GM19468 (cell line): ENCODE measurements around the gene C11orf91.

ENCODE experiments used
- ATAC-seq: cut with Tn5 transposase; IDR thresholded peaks from one replicate; pipeline ENCODE4 v1.9.1; 2021; ENCODE audit warnings: mild to moderate bottlenecking, moderate library complexity, moderate number of reproducible peaks; ENCODE audit not compliant: unreplicated experiment; ENCODE audit errors: extremely low read depth

The C11orf91 gene

DNA sequence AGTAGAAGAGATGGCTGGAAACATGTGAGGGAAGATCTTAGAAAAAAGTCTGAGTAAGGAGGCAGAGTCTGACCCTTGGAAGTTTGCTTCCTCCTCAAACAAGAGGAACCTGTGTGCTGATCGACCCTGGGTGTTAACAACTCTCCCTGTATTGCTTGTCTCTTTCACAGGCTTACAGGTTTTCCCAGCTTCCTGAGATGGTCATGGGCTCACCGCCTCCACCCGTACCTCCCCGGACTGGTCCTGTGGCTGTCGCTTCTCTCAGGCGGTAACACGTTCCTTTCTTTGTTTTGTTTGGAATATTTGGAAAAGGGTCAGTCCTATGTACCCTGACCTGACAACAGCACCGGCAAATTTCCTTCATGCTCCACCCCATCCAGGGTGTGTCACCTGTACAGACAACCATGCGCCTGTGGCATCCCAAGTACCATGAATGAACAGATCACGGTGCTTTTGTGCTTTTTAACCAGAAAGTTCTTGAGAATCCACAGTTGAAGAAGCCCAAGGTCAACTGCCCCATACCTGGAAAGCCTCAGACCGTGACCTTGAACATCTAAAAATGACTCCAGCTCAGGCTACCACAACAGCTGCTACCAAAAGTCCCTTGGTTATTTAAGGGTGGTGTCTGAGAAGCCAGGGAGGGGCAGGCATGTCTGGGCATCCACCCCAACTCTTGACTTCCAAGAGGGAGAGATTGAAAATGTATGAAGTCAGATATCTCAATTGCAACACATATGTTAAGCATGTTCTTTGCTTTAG lies 44.6 kb downstream of the C11orf91 start:
- ATAC-seq: no peak

DNA sequence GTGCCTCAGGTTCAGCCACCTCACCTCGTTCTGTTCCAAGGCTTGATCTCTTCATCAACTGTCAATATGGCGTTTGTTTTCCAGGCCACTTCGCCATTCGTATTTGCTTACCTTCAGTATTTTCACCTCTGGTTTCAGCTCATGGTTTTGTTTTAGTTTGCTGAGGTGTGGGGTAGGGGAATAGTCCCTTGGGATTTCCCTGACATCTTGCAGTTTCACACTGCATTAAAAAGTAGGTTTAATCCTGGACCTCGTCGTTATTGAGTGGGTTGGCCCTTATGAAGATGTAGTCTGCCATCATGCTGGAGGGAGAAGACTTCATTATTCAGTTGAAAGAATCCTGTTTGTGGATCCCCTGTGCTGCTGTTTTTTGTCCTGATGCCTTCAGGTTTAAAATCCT lies 46.0 kb downstream of the C11orf91 start:
- no peak for ATAC-seq

DNA sequence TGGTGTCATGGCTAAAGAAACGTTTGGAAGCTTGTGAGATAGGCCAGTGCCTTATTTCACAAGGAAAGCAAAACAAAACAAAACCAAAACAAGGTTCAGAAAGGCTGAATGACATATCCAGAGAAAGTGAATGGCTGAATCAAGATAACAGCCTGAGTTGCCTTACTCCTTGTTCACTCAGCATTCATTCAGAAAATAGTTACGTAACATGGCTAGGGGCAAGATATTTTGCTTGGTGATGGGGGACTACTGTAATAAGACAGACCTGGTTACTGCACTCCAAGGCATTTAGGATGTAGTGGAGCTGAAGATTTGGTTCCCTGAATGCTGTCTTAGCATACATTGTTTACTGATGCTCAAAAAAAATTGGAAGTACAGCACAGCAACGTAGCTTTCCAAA lies 47.7 kb downstream of the C11orf91 start:
- ATAC-seq: no peak

DNA sequence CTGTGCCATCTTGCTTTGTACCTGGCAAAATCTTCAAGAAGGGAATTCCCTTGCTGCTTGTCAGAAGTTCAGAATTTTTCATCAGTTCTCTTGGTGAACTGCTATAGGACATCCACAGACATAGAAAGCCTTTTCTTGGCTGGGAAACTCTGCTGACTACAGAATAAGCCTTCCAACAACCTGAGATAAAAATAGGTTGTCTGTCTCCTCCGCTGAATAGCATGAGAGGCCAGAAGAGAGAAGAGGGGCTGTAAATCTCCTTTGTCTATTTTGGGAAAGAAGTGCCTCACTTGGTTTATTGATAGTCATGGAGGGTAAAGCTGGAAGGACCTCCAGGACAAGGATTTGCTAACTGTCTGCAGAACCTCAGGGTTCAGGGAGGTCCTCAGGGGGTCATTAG lies 48.2 kb downstream of the C11orf91 start:
- no peak for ATAC-seq

DNA sequence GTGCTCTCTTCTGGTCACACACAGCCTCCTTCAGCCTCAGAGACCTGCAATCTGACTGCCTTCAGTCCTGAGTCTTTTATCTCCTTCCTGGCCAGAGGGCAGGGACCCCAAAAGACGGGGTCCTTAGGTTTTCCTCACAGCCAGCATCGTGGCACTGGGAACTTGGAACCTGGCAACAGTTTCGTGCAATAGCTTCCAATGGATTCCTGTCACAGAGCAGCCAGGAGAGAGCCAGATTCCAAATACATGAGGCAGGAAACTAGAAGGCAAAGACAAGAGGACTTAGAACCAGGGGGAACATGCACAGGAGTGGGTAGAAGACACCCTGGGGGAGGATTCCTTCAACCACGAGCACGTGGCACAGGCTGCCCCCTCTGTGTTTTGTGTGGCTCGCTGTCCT lies 48.6 kb downstream of the C11orf91 start:
- no peak for ATAC-seq

DNA sequence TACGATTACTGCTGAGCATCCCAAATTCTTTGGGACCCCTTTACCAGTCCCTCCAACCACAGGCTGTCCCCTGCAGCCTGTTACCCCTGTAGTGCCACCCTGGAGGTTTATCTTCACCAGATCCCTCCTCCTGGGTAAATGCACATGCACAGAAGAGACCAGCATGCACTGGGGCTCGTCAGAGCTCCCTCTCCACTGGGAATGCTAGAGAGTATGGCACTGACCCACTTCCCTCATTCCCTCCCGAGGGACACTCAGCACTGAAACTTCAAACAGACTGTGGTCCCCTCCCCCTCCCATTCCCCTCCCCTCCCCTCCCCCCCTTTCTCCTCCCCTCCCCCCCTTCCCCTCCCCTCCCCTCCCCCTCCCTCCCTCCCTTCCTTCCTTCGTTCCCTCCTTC lies 49.1 kb downstream of the C11orf91 start:
- ATAC-seq: no peak

DNA sequence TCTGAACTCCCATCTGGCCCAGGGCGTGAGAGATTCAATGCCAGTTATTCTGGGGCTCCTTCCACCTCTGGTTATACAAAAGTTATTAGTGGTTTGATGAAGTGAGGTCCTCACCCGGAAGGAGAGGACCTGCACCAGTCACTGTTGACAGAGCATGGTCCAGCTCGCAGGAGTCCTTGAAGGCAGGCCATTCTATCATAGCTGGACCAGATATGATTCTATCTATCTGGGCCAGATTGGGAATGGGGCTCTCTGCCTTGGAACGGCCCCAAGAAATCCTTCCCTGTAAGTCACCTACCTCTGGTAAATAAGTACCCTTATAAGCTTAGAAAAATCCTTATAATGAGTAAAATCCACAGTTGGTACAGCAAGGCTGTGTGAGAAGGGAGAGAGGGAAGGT lies 50.7 kb downstream of the C11orf91 start:
- no peak for ATAC-seq
